ENCODE results near the gene TTPAL. TPM values are rescaled to one million over a fixed set of nuclear protein-coding genes. Genes with fewer than 3 reads are reported as not detected.
"Not testable (repeated sequence)": the region's sequence is repeated elsewhere in the genome, so short reads cannot be mapped to it uniquely, and the experiment has no call there.

TTPAL gene
- total RNA-seq, 1 donor from 2014 or later, result 2.9 TPM

- no peak for ATAC-seq
- intact Hi-C loops (cut with DNase I), result loop anchor here (10.0 kb wide), 1 partner anchor 147 kb away; the partner anchor contains the start of gene FITM2
Observed at GRCh38 chr20:44461803-44462174, 13.9 kb upstream of the TTPAL start.

GRCh38 chr20:44463466-44463865, 12.2 kb upstream of the TTPAL start:
- no peak for ATAC-seq

More at GRCh38 chr20:44461803-44462174, 13.9 kb upstream of the TTPAL start:
- no peak for DNase-seq (ENCODE audit: missing footprints)

GRCh38 chr20:44464514-44464913, 11.2 kb upstream of the TTPAL start:
- ATAC-seq (no peak), DNase-seq (ENCODE audit: missing footprints) (no peak)
- intact Hi-C loops (cut with DNase I), result loop anchor here (2.0 to 10.0 kb wide), 2 partner anchors 150 to 250 kb away; partner anchors contain the start of gene FITM2

More at GRCh38 chr20:44463466-44463865, 12.2 kb upstream of the TTPAL start:
- no peak for DNase-seq (ENCODE audit: missing footprints)
- intact Hi-C loops (cut with DNase I), result loop anchor here (10.0 kb wide), 1 partner anchor 149 kb away; the partner anchor contains the start of gene FITM2

- ATAC-seq (no peak), DNase-seq (ENCODE audit: missing footprints) (no peak)
- intact Hi-C loops (cut with DNase I), result loop anchor here (2.0 to 10.0 kb wide), 2 partner anchors 150 to 250 kb away; partner anchors contain the start of gene FITM2
Observed at GRCh38 chr20:44465001-44465560, 10.6 kb upstream of the TTPAL start.

GRCh38 chr20:44467289-44467883, 8.3 kb upstream of the TTPAL start:
- intact Hi-C loops (cut with DNase I), result loop anchor here (10.0 kb wide), 1 partner anchor 153 kb away; the partner anchor contains the start of gene FITM2
- DNase-seq (ENCODE audit: missing footprints) (no peak), ATAC-seq (peak; percentile 78)

- intact Hi-C loops (cut with DNase I), result loop anchor here (10.0 kb wide), 1 partner anchor 153 kb away; the partner anchor contains the start of gene FITM2
- ATAC-seq, result no peak
- no peak for DNase-seq (ENCODE audit: missing footprints)
Observed at GRCh38 chr20:44468044-44468782, 7.5 kb upstream of the TTPAL start.

GRCh38 chr20:44470327-44470726, 5.3 kb upstream of the TTPAL start:
- intact Hi-C loops (cut with DNase I), result loop anchor here (10.0 kb wide), 1 partner anchor 356 kb away; no protein-coding TSS in a partner anchor

GRCh38 chr20:44471481-44471882, 4.2 kb upstream of the TTPAL start:
- intact Hi-C loops (cut with DNase I), result loop anchor here (10.0 kb wide), 1 partner anchor 357 kb away; no protein-coding TSS in a partner anchor
- DNase-seq (ENCODE audit: missing footprints) (no peak), ATAC-seq (no peak)

More at GRCh38 chr20:44470327-44470726, 5.3 kb upstream of the TTPAL start:
- no peak for ATAC-seq
- no peak for DNase-seq (ENCODE audit: missing footprints)

- DNase-seq (ENCODE audit: missing footprints); ATAC-seq: not testable (repeated sequence)
- intact Hi-C loops (cut with DNase I), result loop anchor here (10.0 kb wide), 1 partner anchor 357 kb away; no protein-coding TSS in a partner anchor
Observed at GRCh38 chr20:44472283-44472682, 3.4 kb upstream of the TTPAL start.

- no peak for ATAC-seq
- intact Hi-C loops (cut with DNase I), result loop anchor here (1.0 to 10.0 kb wide), 2 partner anchors 135 to 361 kb away; no protein-coding TSS in a partner anchor
- DNase-seq (ENCODE audit: missing footprints), result no peak
Observed at GRCh38 chr20:44475372-44475693, 341 bp upstream of the TTPAL start.

GRCh38 chr20:44477151-44477550, 1.5 kb downstream of the TTPAL start:
- ATAC-seq (no peak), DNase-seq (ENCODE audit: missing footprints) (no peak)
- intact Hi-C loops (cut with DNase I), result loop anchor here (10.0 kb wide), 1 partner anchor 362 kb away; no protein-coding TSS in a partner anchor

GRCh38 chr20:44478206-44478605, 2.5 kb downstream of the TTPAL start:
- ATAC-seq (no peak), DNase-seq (ENCODE audit: missing footprints) (no peak)
- intact Hi-C loops (cut with DNase I), result loop anchor here (10.0 kb wide), 1 partner anchor 363 kb away; no protein-coding TSS in a partner anchor

GRCh38 chr20:44479643-44480042, 4.0 kb downstream of the TTPAL start:
- intact Hi-C loops (cut with DNase I), result loop anchor here (10.0 kb wide), 1 partner anchor 365 kb away; no protein-coding TSS in a partner anchor
- ATAC-seq (no peak), DNase-seq (ENCODE audit: missing footprints) (no peak)

GRCh38 chr20:44480097-44480496, 4.4 kb downstream of the TTPAL start:
- no peak for DNase-seq (ENCODE audit: missing footprints)
- no peak for ATAC-seq
- intact Hi-C loops (cut with DNase I), result no loop called here

GRCh38 chr20:44481719-44482416, 6.2 kb downstream of the TTPAL start:
- intact Hi-C loops (cut with DNase I), result no loop called here
- no peak for ATAC-seq
- DNase-seq (ENCODE audit: missing footprints), result no peak

- ATAC-seq (no peak), DNase-seq (ENCODE audit: missing footprints) (no peak)
- intact Hi-C loops (cut with DNase I), result no loop called here
Observed at GRCh38 chr20:44483112-44483511, 7.4 kb downstream of the TTPAL start.

- intact Hi-C loops (cut with DNase I), result no loop called here
- ATAC-seq, result no peak
- no peak for DNase-seq (ENCODE audit: missing footprints)
Observed at GRCh38 chr20:44485078-44485829, 9.6 kb downstream of the TTPAL start.

- ATAC-seq, result no peak
- intact Hi-C loops (cut with DNase I), result no loop called here
Observed at GRCh38 chr20:44485830-44486198, 10.1 kb downstream of the TTPAL start.

More at GRCh38 chr20:44485830-44486198, 10.1 kb downstream of the TTPAL start:
- no peak for DNase-seq (ENCODE audit: missing footprints)

All from Right ventricle myocardium inferior (tissue), 1 donor.